ENCODE data around the gene ATP8A1.

The ATP8A1 gene

DNA sequence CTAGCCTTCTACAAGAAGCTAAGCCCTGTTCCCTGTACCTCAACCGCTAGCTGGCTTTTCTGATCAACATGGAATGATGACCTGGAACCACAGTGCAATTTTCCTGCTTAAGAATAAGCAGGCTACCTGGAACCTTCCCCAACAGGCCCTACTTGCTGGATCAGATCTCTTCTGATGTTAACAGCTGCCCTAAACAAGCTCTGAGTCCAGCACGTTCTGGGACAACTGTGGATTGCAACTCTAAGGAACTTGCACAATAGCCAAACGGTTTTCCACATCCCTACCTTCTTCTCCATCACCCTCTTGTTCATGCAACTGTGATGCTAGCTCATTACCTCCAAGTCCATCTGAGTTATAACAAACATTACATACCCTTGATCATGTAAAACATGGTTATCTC, 19.8 kb downstream of the ATP8A1 start:
- no peak overlapping the region for H3K27ac ChIP-seq (ENCODE audit: low read depth, low read length)
- H3K36me3 ChIP-seq (ENCODE audit: insufficient read depth, low read length): no peaks in the 10 kb centered on the region
- no peaks in the 10 kb centered on the region for H3K9me3 ChIP-seq (ENCODE audit: low read length)
- H3K9ac ChIP-seq (ENCODE audit: low read length): no peak overlapping the region
- no peak overlapping the region for H3K4me3 ChIP-seq (ENCODE audit: low read depth in 1 of 2, low read length in 2 of 2)
- H3K27me3 ChIP-seq (ENCODE audit: control insufficient read depth in 1 of 2, insufficient read depth in 2 of 2, low read length in 2 of 2): no peaks in the 10 kb centered on the region
- H3K4me1 ChIP-seq (ENCODE audit: insufficient read depth, low read length): no peaks in the 10 kb centered on the region

DNA sequence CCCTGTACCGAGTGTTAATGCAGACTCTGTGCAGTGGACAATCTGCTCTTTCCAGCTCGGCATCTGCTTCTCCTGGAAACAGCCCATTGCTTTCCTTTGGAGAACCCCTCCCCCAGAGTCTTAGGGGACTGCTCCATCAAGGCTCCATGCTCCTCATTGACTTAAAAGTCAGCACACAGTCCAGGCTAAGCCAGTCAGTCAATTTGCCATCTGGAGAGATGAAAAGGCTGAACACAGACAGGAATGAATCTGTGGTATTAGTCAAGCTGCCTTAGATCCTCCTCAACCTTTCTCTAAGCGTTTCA, 20.3 kb downstream of the ATP8A1 start:
- no peak overlapping the region for H3K27ac ChIP-seq (ENCODE audit: low read depth, low read length)
- no peaks in the 10 kb centered on the region for H3K9me3 ChIP-seq (ENCODE audit: low read length)
- H3K4me3 ChIP-seq (ENCODE audit: low read depth in 1 of 2, low read length in 2 of 2): no peak overlapping the region

DNA sequence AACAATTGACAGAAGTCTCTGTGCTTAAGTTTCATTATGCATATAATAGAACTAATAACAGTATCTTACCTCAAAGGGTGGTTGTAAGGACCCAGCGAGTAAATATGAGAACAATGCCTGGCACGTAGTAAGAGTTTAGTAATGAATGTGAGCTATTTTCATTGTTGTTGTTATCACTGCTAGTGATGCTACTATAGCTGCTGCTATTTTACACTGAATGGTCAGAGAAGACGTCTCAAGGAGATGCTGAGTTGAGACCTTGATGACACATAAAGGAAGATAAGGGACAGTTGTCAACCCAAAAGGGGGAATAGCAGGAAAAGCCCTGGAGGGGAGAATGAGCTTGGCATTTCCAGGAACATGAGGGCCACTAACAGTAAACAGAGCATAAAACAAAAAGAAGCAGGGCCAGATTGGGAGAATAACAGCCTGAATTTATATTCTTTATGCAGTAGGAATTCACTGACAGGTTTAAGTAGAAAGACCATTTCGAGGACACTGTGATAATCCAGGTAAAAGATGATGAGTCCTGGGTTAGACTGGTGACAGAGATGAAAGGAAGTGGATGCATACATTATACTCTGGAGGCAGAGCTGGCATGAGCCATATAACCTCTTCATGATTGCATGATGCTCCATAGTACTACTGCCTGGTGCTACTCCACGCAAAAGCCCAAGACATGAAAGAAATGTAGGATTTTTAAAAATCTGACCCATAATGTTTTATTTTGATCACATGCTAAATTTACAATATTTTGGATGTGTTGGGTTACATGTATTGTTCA, 23.1 kb downstream of the ATP8A1 start:
- no peaks in the 10 kb centered on the region for H3K27me3 ChIP-seq (ENCODE audit: control insufficient read depth in 1 of 2, insufficient read depth in 2 of 2, low read length in 2 of 2)
- H3K36me3 ChIP-seq (ENCODE audit: insufficient read depth, low read length): no peaks in the 10 kb centered on the region
- H3K9ac ChIP-seq (ENCODE audit: low read length): no peak overlapping the region
- no peak overlapping the region for H3K4me3 ChIP-seq (ENCODE audit: low read depth in 1 of 2, low read length in 2 of 2)
- no peaks in the 10 kb centered on the region for H3K9me3 ChIP-seq (ENCODE audit: low read length)
- H3K4me1 ChIP-seq (ENCODE audit: insufficient read depth, low read length): no peaks in the 10 kb centered on the region
- H3K27ac ChIP-seq (ENCODE audit: low read depth, low read length): no peak overlapping the region

More for the DNA sequence above, 20.3 kb downstream of the ATP8A1 start:
- Histone ChIP-seq H3K9ac (ENCODE audit: low read length) (no peak overlapping the region), H3K4me1 (ENCODE audit: insufficient read depth, low read length) (no peaks in the 10 kb centered on the region), H3K27me3 (ENCODE audit: control insufficient read depth in 1 of 2, insufficient read depth in 2 of 2, low read length in 2 of 2) (no peaks in the 10 kb centered on the region), H3K36me3 (ENCODE audit: insufficient read depth, low read length) (no peaks in the 10 kb centered on the region)

DNA sequence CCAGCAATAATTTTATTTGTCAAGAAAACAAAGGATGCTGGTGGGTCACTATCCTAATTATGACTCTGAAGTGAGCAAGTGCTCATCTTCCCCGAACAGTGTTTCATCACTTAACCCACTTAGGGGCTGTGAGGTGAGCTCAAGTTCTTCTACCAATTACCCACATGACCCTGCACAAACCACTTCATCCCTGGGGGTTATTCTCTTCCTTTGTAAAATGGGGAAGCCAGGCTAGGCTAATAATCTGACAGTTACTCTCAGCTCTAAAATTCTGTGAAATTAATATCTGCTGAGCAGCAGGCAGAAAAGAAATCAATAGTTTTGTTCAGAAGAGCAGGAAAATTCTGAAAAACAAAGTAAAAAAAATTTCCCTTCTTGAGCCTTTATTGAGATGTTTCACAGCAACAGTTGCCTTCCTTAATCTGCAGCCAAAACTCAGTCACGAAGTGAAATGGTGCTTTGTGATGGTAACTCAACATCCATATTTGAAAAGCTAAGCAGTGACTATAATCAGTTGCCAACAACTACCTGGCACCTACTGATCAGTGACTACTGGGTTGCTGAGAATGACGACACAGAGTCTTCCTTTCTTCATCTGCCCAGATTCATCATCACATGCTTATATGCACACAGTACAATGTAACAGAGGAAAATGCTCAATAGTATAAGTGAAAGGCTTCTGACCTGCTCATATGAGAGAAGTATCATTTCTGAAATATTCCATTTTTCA, 24.1 kb downstream of the ATP8A1 start:
- Histone ChIP-seq H3K27me3 (ENCODE audit: control insufficient read depth in 1 of 2, insufficient read depth in 2 of 2, low read length in 2 of 2) (no peaks in the 10 kb centered on the region), H3K9me3 (ENCODE audit: low read length) (no peaks in the 10 kb centered on the region), H3K27ac (ENCODE audit: low read depth, low read length) (no peak overlapping the region), H3K4me1 (ENCODE audit: insufficient read depth, low read length) (peaks cover 5% of the 10 kb centered on the region), H3K36me3 (ENCODE audit: insufficient read depth, low read length) (no peaks in the 10 kb centered on the region), H3K9ac (ENCODE audit: low read length) (no peak overlapping the region), H3K4me3 (ENCODE audit: low read depth in 1 of 2, low read length in 2 of 2) (no peak overlapping the region)

DNA sequence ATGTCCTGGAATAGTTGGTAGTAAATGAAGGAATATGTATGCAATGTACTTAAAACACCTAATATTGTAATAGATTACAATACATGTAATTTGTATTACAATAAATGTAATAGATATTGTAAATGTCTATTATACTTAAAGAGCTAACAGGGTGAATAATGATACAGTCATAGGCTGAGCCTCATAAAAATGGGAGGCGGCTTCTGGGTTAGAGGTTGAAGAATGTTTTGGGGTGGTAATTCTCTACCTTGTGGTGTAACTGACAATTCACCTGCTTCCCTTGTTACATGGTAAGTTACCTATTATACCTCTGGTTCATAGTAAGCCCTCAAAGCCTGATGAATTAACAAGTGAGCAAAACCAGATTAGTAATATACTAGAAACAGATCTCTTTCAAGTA, 26.0 kb downstream of the ATP8A1 start:
- H3K27ac ChIP-seq (ENCODE audit: low read depth, low read length): no peak overlapping the region
- no peak overlapping the region for H3K4me3 ChIP-seq (ENCODE audit: low read depth in 1 of 2, low read length in 2 of 2)
- peaks cover 15% of the 10 kb centered on the region for H3K4me1 ChIP-seq (ENCODE audit: insufficient read depth, low read length)

DNA sequence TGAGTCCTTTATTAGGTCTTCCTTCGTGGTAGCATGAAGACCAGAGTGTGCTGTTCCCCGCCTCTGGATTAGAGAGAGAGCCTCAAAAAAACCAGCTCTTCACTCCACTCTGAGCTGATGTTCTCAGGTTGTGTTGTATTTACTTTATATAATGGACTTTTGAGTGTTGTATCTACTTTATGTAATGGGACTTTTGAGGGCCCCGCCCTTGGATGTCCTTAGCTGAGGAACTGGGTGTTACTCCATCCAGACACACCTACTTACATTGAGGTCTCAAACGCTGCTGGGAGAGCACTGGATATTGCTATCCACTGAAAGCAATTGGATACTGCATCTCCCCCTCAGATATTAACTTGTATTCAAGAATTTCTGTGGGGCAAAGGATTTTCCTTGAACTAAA, 28.2 kb downstream of the ATP8A1 start:
- peaks cover 15% of the 10 kb centered on the region for H3K4me1 ChIP-seq (ENCODE audit: insufficient read depth, low read length)
- no peak overlapping the region for H3K9ac ChIP-seq (ENCODE audit: low read length)
- no peaks in the 10 kb centered on the region for H3K36me3 ChIP-seq (ENCODE audit: insufficient read depth, low read length)
- no peak overlapping the region for H3K27ac ChIP-seq (ENCODE audit: low read depth, low read length)
- H3K4me3 ChIP-seq (ENCODE audit: low read depth in 1 of 2, low read length in 2 of 2): no peak overlapping the region
- no peaks in the 10 kb centered on the region for H3K9me3 ChIP-seq (ENCODE audit: low read length)
- H3K27me3 ChIP-seq (ENCODE audit: control insufficient read depth in 1 of 2, insufficient read depth in 2 of 2, low read length in 2 of 2): no peaks in the 10 kb centered on the region

More for the DNA sequence above, 26.0 kb downstream of the ATP8A1 start:
- Histone ChIP-seq H3K27me3 (ENCODE audit: control insufficient read depth in 1 of 2, insufficient read depth in 2 of 2, low read length in 2 of 2) (no peaks in the 10 kb centered on the region), H3K9me3 (ENCODE audit: low read length) (no peaks in the 10 kb centered on the region), H3K36me3 (ENCODE audit: insufficient read depth, low read length) (no peaks in the 10 kb centered on the region), H3K9ac (ENCODE audit: low read length) (no peak overlapping the region)

DNA sequence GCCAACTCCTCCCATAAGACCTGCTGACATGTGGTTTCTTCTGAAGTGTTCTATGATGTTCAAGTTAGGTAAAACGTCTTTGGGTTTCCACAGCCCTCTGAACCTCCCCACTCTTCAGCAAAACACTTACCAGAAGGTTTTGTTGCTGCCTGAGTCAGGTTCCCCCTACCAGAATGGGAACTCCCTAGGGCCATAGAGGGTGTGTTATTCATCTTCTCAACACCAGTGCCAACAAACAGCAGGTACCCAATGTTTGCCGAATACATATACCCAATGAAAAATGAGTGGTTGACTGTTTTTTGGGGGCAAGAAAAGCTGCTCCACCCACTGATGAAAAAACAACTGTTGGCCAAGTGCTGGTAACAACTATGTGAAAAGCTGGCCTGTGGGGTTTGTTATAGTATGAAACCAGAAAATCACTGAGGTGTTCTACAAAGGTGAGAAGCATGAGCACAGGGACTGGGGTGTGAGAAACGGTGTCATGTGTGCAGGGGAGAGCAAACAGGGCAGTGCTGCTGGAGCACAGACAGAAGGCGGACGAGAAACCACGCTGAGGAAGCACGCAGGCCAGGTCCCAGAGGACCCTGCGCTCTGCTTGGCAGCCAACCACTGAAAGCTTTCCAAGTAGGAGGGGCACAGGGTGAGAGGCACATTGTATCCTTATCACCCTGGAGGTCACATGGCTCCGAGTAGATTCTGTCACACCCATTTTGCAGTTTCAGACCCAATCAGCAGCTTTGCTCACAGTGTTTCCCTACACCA, 28.8 kb downstream of the ATP8A1 start:
- H3K4me3 ChIP-seq (ENCODE audit: low read depth in 1 of 2, low read length in 2 of 2): no peak overlapping the region
- H3K9ac ChIP-seq (ENCODE audit: low read length): no peak overlapping the region
- peaks cover 15% of the 10 kb centered on the region for H3K4me1 ChIP-seq (ENCODE audit: insufficient read depth, low read length)
- no peaks in the 10 kb centered on the region for H3K36me3 ChIP-seq (ENCODE audit: insufficient read depth, low read length)
- no peak overlapping the region for H3K27ac ChIP-seq (ENCODE audit: low read depth, low read length)
- H3K9me3 ChIP-seq (ENCODE audit: low read length): no peaks in the 10 kb centered on the region
- H3K27me3 ChIP-seq (ENCODE audit: control insufficient read depth in 1 of 2, insufficient read depth in 2 of 2, low read length in 2 of 2): no peaks in the 10 kb centered on the region

DNA sequence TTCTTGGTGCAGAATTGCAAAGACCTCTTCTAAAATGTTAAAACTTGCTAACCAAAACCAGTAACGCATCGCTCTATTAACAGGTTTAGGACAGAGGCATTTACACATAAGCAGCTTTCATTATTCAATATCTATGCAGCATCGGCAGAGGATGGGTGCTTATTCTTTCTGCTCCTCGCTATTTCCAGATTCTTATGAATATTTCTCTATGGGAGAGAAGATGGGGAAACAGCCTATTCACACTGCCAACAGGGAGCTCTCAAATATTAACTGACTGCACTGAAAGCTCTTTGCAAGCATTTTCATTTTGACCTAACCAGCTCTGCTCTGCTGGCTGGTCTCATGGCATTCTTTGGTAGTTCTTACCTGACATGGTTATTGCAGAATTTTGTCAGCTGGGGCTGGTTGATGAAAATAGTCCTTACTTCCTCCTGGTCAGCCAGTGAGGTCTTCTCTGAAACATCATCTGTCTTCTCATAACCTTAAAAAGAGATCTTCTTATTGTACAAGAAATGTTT, 30.2 kb downstream of the ATP8A1 start:
- peaks cover 15% of the 10 kb centered on the region for H3K4me1 ChIP-seq (ENCODE audit: insufficient read depth, low read length)
- no peak overlapping the region for H3K4me3 ChIP-seq (ENCODE audit: low read depth in 1 of 2, low read length in 2 of 2)
- no peaks in the 10 kb centered on the region for H3K36me3 ChIP-seq (ENCODE audit: insufficient read depth, low read length)
- no peaks in the 10 kb centered on the region for H3K27me3 ChIP-seq (ENCODE audit: control insufficient read depth in 1 of 2, insufficient read depth in 2 of 2, low read length in 2 of 2)
- H3K9me3 ChIP-seq (ENCODE audit: low read length): no peaks in the 10 kb centered on the region
- no peak overlapping the region for H3K27ac ChIP-seq (ENCODE audit: low read depth, low read length)
- H3K9ac ChIP-seq (ENCODE audit: low read length): no peak overlapping the region

DNA sequence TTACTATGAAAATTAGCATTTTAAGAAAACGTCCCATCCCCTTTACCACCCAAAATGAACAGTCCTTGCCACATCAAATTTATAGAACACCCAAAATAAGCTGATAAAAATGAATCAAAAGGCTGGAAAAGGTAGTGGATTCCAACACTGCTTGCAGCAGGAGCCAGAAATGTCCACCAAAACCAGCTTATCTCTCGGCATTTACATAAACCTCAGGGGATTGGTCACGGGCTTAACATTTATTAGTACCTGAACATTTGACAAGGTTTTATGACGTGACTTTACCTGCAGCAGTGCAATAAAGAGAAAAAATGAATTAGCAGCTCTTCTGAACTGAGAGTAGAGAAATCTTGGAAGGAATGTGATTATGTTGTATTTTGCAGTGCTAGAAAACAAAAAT, 31.6 kb downstream of the ATP8A1 start:
- H3K4me1 ChIP-seq (ENCODE audit: insufficient read depth, low read length): peaks cover 15% of the 10 kb centered on the region
- no peak overlapping the region for H3K9ac ChIP-seq (ENCODE audit: low read length)
- no peak overlapping the region for H3K4me3 ChIP-seq (ENCODE audit: low read depth in 1 of 2, low read length in 2 of 2)
- no peaks in the 10 kb centered on the region for H3K27me3 ChIP-seq (ENCODE audit: control insufficient read depth in 1 of 2, insufficient read depth in 2 of 2, low read length in 2 of 2)
- no peaks in the 10 kb centered on the region for H3K36me3 ChIP-seq (ENCODE audit: insufficient read depth, low read length)
- H3K9me3 ChIP-seq (ENCODE audit: low read length): no peaks in the 10 kb centered on the region
- H3K27ac ChIP-seq (ENCODE audit: low read depth, low read length): no peak overlapping the region

DNA sequence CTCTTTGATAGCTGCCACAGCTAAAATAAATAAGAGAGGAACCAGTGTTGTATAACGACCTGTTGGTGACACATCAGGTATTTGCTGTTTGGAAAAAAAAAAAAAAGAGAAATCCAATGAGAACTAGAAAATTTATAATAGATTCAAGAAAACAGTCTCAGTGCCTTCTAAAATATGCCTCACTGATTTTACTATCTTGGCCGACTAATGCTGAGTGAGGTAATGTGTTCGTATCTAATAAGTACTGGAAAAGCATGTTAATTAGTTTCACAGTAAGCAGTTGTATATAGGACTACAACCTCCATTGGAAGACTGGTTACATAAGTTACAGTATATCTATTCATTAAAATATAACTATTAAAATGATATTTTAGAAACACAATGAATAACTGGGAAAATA, 32.4 kb downstream of the ATP8A1 start:
- H3K4me3 ChIP-seq (ENCODE audit: low read depth in 1 of 2, low read length in 2 of 2): no peak overlapping the region
- no peaks in the 10 kb centered on the region for H3K36me3 ChIP-seq (ENCODE audit: insufficient read depth, low read length)
- peaks cover 15% of the 10 kb centered on the region for H3K4me1 ChIP-seq (ENCODE audit: insufficient read depth, low read length)
- H3K27me3 ChIP-seq (ENCODE audit: control insufficient read depth in 1 of 2, insufficient read depth in 2 of 2, low read length in 2 of 2): no peaks in the 10 kb centered on the region
- H3K27ac ChIP-seq (ENCODE audit: low read depth, low read length): no peak overlapping the region
- H3K9me3 ChIP-seq (ENCODE audit: low read length): no peaks in the 10 kb centered on the region
- H3K9ac ChIP-seq (ENCODE audit: low read length): no peak overlapping the region

DNA sequence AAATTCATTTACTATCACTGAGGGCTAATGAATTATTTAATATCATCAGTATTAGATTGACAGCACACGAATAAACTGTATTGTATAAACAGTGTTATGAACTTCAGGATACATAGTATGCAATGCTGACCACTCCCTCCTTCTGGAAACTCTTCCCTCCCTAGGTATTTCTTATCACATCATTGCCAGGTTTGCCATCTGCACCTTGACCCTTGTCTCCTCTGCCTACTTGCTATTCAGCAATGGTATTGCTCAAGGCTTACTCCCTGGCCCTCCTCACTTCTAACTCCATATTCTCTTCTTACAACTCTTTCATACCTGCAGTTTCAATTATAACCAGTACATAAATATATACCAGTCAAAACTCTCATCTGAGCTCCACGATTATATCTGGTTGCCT, 38.9 kb downstream of the ATP8A1 start:
- no peaks in the 10 kb centered on the region for H3K36me3 ChIP-seq (ENCODE audit: insufficient read depth, low read length)
- no peak overlapping the region for H3K4me3 ChIP-seq (ENCODE audit: low read depth in 1 of 2, low read length in 2 of 2)
- no peak overlapping the region for H3K27ac ChIP-seq (ENCODE audit: low read depth, low read length)
- H3K9me3 ChIP-seq (ENCODE audit: low read length): no peaks in the 10 kb centered on the region
- no peaks in the 10 kb centered on the region for H3K27me3 ChIP-seq (ENCODE audit: control insufficient read depth in 1 of 2, insufficient read depth in 2 of 2, low read length in 2 of 2)
- no peaks in the 10 kb centered on the region for H3K4me1 ChIP-seq (ENCODE audit: insufficient read depth, low read length)
- H3K9ac ChIP-seq (ENCODE audit: low read length): no peak overlapping the region

All from muscle layer of colon (tissue), 2 donors.